Hepatocyte (in vitro differentiated cells): Measurements from ENCODE around the gene KRT32. TPM values are rescaled to one million over a fixed set of nuclear protein-coding genes. Genes with fewer than 3 reads are reported as not detected.
"Not testable (repeated sequence)": the region's sequence is repeated elsewhere in the genome, so short reads cannot be mapped to it uniquely, and the experiment has no call there.

Experiments used
- DNase-seq: peaks from one replicate; pipeline ENCODE4 v3.0.0-alpha.2; 2016; ENCODE audit warnings: low spot score
- H2AFZ ChIP-seq: fragments of 200-600 bp; sonication (generic); 2 replicates; pipeline ENCODE4 v1.6.0; 2016; ENCODE audit warnings: antibody characterized with exemption, mild to moderate bottlenecking
- H3K27ac ChIP-seq: fragments of 200-600 bp; sonication (generic); 2 replicates; pipeline ENCODE4 v1.5.1; 2016; ENCODE audit warnings: mild to moderate bottlenecking
- H3K27me3 ChIP-seq: fragments of 200-600 bp; sonication (generic); 2 replicates; pipeline ENCODE4 v1.6.1; 2016
- H3K36me3 ChIP-seq: fragments of 200-600 bp; sonication (generic); replicated peaks from 2 replicates; pipeline ENCODE4 v1.5.1; 2016; ENCODE audit warnings: low read depth; ENCODE audit not compliant: insufficient read depth
- H3K4me1 ChIP-seq: fragments of 200-600 bp; sonication (generic); 2 replicates; pipeline ENCODE4 v1.5.1; 2016; ENCODE audit warnings: mild to moderate bottlenecking, moderate library complexity; ENCODE audit not compliant: insufficient read depth
- H3K4me2 ChIP-seq: fragments of 200-600 bp; sonication (generic); 2 replicates; pipeline ENCODE4 v1.6.0; 2016
- H3K4me3 ChIP-seq: fragments of 200-600 bp; sonication (generic); 2 replicates; pipeline ENCODE4 v1.5.1; 2016; ENCODE audit warnings: mild to moderate bottlenecking
- H3K79me2 ChIP-seq: fragments of 200-600 bp; sonication (generic); 2 replicates; pipeline ENCODE4 v1.6.0; 2017; ENCODE audit warnings: mild to moderate bottlenecking
- H3K9me2 ChIP-seq: fragments of 200-600 bp; sonication (generic); replicated peaks from 2 replicates; pipeline ENCODE4 v1.6.0; 2017; ENCODE audit warnings: mild to moderate bottlenecking; ENCODE audit not compliant: insufficient read depth
- H3K9me3 ChIP-seq: fragments of 200-600 bp; sonication (generic); 2 replicates; pipeline ENCODE4 v1.5.1; 2016; ENCODE audit warnings: low read depth, mild to moderate bottlenecking
- H4K20me1 ChIP-seq: fragments of 200-600 bp; sonication (generic); 2 replicates; pipeline ENCODE4 v1.6.0; 2016; ENCODE audit warnings: mild to moderate bottlenecking; ENCODE audit not compliant: insufficient read depth, poor library complexity, severe bottlenecking
- CTCF ChIP-seq: fragments of 200-600 bp; sonication (generic); IDR thresholded peaks from 2 replicates; pipeline ENCODE4 v1.5.1; 2016; ENCODE audit warnings: antibody characterized with exemption, mild to moderate bottlenecking; ENCODE audit not compliant: poor library complexity
- EZH2 ChIP-seq: fragments of 200-600 bp; sonication (generic); IDR thresholded peaks from 2 replicates; pipeline ENCODE4 v1.6.1; 2016; ENCODE audit warnings: antibody characterized with exemption, mild to moderate bottlenecking, borderline replicate concordance
- EZH2phosphoT487 ChIP-seq: fragments of 200-600 bp; sonication (generic); IDR thresholded peaks from one replicate; pipeline ENCODE4 v1.6.1; 2018; ENCODE audit warnings: antibody characterized with exemption, mild to moderate bottlenecking, low read depth, moderate library complexity; ENCODE audit not compliant: unreplicated experiment, severe bottlenecking
- whole genome bisulfite sequencing: methylation state at CpG from one replicate; pipeline ENCODE4 v1.1.6; 2016; ENCODE audit warnings: low lambda C conversion rate; ENCODE audit errors: missing lambda C conversion rate; 5-methylcytosine and 5-hydroxymethylcytosine counted together
- polyA plus RNA-seq: library from polyadenylated mRNA; unstranded; fragments of >200 nt; fragmentation: Nextera tagmentation; extraction: Ambion mirVana; gene quantifications from 2 replicates; pipeline ENCODE4 v1.2.1, GENCODE V29; 2016
- total RNA-seq: library from RNA; depleted of rRNA; stranded (reverse); fragments of >200 nt; gene quantifications from 2 replicates; pipeline ENCODE4 v1.2.3, GENCODE V29; 2014

KRT32 gene
- total and polyA plus RNA-seq, 2 experiments from 2014 or later = not detected

- H3K27me3 ChIP-seq = no peaks in the 10 kb centered on the region
Observed at GRCh38 chr17:41424111-41424635, 43.0 kb downstream of the KRT32 start, which contains the start of gene KRT37. KRT37 (minus strand) TSS chr17:41424585; CDS start chr17:41424523, 62 bp downstream.

GRCh38 chr17:41422586-41422985 is 44.6 kb downstream of the KRT32 start:
- not testable (repeated sequence) for H2AFZ ChIP-seq, H3K79me2 ChIP-seq, H3K36me3 ChIP-seq, H4K20me1 ChIP-seq, H3K4me2 ChIP-seq, H3K9me2 ChIP-seq, H3K9me3 ChIP-seq, H3K27ac ChIP-seq, H3K27me3 ChIP-seq, H3K4me3 ChIP-seq, DNase-seq, H3K4me1 ChIP-seq
- WGBS = over 99% methylated on average over 11 of the region's 11 CpGs

More at GRCh38 chr17:41424111-41424635, 43.0 kb downstream of the KRT32 start, which contains the start of gene KRT37:
- Histone ChIP-seq H3K36me3 (no peaks in the 10 kb centered on the region), H3K27ac (no peak within 1 kb of the TSS), H4K20me1 (no peaks in the 10 kb centered on the region), H3K9me2 (no peaks in the 10 kb centered on the region), H3K4me2 (no peak within 1 kb of the TSS), H3K4me3 (no peak within 1 kb of the TSS), H3K4me1 (peaks cover 6% of the 10 kb centered on the region), H3K79me2 (no peaks in the 10 kb centered on the region), H2AFZ (no peak within 1 kb of the TSS), H3K9me3 (no peaks in the 10 kb centered on the region)
- DNase-seq = no peak
- 98% methylated on average over 13 of the region's 13 CpGs for WGBS
- TF ChIP-seq EZH2phosphoT487 (no peak), CTCF (no peak), EZH2 (no peak)

GRCh38 chr17:41421617-41422016 is 45.6 kb downstream of the KRT32 start:
- H4K20me1 ChIP-seq = no peaks in the 10 kb centered on the region
- no peak for TF ChIP-seq EZH2phosphoT487
- TF ChIP-seq EZH2 = no peak
- TF ChIP-seq CTCF = no peak
- H3K27me3 ChIP-seq = no peaks in the 10 kb centered on the region
- no peaks in the 10 kb centered on the region for H3K79me2 ChIP-seq
- no peaks in the 10 kb centered on the region for H3K36me3 ChIP-seq
- H3K4me2 ChIP-seq = no peak overlapping the region
- H3K27ac ChIP-seq = peak overlapping the region; percentile 69
- H3K4me3 ChIP-seq = no peak overlapping the region
- 54% methylated on average over 4 of the region's 4 CpGs for WGBS
- no peaks in the 10 kb centered on the region for H3K9me2 ChIP-seq
- no peak overlapping the region for H2AFZ ChIP-seq
- no peak for DNase-seq
- H3K9me3 ChIP-seq = no peaks in the 10 kb centered on the region
- H3K4me1 ChIP-seq = peaks cover 16% of the 10 kb centered on the region

GRCh38 chr17:41421116-41421515 is 46.1 kb downstream of the KRT32 start:
- peaks cover 17% of the 10 kb centered on the region for H3K4me1 ChIP-seq
- H3K9me2 ChIP-seq = no peaks in the 10 kb centered on the region
- H4K20me1 ChIP-seq = no peaks in the 10 kb centered on the region
- H3K9me3 ChIP-seq = no peaks in the 10 kb centered on the region
- peak overlapping the region; percentile 69 for H3K27ac ChIP-seq
- DNase-seq = peak; percentile 69
- H2AFZ ChIP-seq = no peak overlapping the region
- TF ChIP-seq CTCF (no peak), EZH2 (no peak), EZH2phosphoT487 (no peak)
- H3K36me3 ChIP-seq = no peaks in the 10 kb centered on the region
- H3K79me2 ChIP-seq = no peaks in the 10 kb centered on the region
- whole genome bisulfite sequencing = 56% methylated on average over 9 of the region's 9 CpGs
- H3K27me3 ChIP-seq = no peaks in the 10 kb centered on the region
- no peak overlapping the region for H3K4me2 ChIP-seq
- no peak overlapping the region for H3K4me3 ChIP-seq
